ENCODE results near the gene POLN.
"Not testable (repeated sequence)": the region's sequence is repeated elsewhere in the genome, so short reads cannot be mapped to it uniquely, and the experiment has no call there.

POLN gene

DNA sequence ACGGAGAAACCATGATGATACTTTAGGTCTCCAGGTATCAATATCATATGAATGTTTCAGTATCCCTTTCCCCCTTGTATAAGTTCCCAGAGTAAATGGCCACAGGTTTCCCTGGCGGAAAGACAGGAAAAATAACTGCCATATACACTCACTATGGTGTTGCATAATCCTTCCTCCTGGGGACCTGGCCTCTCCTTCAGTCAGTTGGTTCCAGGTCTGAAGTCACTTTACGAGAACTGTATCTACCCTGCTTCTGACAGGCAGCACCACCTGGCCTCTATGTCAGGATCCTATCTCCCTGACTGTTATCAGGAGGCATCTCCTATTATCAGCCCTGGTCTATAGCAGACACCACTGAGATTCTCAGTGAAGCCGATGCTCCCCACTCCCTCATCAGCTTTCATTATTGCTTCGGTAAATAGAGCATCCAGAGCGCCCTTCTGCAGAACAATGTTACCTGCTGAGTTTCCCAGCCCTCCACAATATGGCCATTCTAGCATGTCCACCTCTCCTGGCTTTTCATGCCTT, 22.6 kb downstream of the POLN start:
- DNase-seq (ENCODE audit: low spot score), result no peak

DNA sequence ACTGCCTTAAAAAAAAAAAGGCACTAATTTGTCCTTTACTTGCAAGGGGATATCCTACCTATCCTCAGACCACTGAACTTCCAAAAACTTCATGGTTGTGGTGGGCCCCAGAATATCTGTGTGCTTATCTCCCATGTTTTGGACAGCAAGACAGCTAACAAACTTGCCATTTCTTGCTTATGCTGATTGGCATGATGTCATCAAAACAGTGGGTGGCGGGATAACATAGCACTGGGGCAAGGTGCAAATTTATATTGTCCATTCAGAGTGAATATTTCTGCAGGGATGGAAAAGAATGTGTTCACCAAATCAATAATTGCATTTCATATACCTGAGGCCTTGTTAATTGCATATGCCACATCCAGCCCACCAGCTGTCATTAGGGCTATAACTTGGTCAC, 23.5 kb downstream of the POLN start:
- no peak for DNase-seq (ENCODE audit: low spot score)

DNA sequence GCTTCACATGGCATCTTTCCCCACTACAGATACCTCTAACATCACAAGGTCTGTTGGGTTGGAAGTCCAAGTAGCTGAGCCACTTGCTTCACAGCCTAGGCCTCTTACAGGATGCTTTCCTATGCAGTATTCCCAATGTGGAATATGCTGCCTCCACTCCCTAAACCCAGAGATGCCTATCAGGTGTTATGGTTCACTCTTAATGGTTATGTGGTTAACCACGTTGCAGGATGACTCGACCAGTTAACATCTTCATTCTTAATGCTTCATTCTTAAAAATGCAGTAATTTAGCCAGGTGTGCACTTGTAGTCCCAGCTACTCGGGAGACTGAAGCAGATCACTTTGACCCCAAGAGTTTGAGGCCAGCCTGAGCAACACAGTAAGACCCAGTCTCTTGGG, 24.2 kb downstream of the POLN start:
- peak; percentile 94 for DNase-seq (ENCODE audit: low spot score)

DNA sequence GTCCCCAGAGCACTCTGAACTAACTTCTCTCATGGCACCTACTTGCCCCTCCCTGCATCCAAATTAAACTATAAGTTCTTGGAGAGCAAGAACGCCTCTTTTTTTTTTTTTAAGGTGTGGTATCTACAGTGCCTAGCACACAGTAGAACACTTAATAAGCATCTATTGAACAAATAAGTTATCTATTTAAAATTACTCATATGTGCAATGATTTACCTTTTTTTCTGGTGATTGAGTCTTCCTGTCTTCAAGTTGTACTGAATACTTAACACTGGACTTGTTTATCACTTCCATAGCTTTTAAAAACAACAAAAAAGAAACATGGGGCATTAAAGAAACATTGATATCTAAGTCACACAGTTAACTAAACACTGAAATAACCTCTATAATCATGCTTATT, 29.1 kb downstream of the POLN start:
- peak; percentile 58 for DNase-seq (ENCODE audit: low spot score)

DNA sequence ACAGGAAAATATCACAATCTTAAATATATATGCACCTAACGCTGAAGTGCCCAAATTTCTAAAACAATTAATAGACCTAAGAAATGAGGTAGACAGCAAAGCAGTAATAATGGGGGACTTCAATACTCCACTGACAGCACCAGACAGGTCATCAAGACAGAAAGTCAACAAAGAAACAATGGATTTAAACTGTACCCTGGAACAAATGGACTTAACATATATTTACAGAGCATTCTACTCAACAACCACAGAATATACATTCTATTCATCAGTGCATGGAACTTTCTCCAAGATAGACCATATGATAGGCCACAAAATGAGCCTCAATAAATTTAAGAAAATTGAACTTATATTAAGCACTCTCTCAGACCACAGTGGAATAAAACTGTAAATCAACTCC, 39.1 kb downstream of the POLN start:
- DNase-seq (ENCODE audit: low spot score), result not testable (repeated sequence)

DNA sequence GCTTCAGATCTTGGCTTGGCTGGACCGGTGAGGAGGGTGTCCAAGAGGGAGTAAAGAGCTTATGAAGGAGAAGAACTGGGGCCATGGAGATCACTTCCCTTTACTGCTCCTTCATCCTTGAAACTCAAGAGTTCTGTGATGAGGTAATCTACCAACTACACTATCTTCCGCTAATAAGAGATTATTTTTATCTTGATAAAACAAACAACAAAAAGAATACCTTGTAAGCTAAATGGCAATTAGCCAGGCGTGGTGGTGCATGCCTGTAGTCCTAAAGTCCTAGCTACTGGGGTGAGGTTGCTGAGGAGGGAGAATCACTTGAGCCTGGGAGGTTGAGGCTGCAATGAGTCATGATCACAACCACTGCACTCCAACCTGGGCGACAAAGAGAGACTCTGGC, 47.4 kb downstream of the POLN start:
- peak; percentile 17 for DNase-seq (ENCODE audit: low spot score)

DNA sequence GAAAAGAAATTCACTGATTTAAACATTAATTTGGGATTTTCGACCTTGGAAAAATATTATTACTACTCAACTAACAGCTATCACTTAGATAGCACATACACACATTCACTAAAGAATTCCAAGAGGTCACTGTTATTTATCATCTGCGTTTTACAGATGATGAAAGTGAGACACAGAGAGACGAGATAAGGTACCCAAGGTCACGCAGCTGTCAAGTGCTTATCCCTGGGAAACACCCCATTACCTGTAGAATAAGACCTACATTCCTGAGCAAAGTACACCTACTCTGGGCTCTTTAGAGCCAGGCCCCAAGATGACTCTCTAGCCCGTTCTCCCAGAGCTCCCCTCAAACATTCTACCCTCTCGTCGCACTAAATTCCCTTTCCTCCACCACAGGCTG, 48.6 kb downstream of the POLN start:
- DNase-seq (ENCODE audit: low spot score), result no peak

DNA sequence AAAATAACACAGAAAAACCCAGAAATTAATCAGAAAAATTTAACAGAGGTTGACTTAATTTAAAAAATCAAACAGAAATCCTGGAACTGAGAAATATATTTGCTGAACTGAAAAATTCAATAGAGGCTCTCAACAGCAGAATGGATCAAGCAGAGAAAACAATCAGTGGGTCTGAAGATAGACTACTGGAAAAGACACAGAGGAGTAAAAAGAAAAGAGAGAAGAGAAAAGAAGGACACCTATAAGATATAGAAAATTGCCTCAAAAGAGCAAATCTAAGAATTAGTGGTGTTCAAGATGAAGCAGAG, 55.1 kb downstream of the POLN start:
- DNase-seq (ENCODE audit: low spot score), result no peak

DNA sequence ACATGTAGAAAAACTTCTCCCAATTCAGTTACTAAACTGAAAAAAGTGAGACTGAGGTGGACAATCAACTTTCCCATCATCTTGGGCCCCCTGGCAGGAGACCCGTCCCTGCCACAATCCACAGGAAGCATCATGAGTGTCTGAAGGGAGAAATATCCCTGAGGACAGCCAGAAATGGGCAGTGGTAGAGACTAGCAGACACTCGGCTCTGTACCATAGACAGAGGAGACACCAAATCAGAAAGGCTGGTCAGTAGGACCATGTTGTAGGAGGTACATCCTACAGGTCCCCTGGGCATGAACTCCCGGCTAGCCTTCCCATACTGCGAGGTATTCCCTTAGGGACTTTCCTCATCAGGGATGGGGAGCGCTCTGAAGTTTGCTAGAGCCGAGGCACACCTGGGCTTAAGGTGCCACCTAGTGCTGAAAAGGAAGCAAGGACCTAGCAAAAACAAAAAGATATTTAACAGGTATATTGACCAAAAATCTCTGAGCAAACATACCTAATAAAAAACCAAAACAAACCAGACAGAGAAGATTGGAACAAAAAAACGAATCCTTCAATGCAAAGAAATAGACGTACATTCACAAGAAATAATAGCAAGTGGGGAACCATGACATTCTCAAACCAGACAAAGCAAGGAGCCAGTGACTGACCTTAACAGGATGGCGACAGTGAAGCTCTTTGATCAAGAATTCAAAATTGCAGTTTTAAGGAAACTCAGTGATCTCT, 55.6 kb downstream of the POLN start:
- DNase-seq (ENCODE audit: low spot score), result peak; percentile 71

DNA sequence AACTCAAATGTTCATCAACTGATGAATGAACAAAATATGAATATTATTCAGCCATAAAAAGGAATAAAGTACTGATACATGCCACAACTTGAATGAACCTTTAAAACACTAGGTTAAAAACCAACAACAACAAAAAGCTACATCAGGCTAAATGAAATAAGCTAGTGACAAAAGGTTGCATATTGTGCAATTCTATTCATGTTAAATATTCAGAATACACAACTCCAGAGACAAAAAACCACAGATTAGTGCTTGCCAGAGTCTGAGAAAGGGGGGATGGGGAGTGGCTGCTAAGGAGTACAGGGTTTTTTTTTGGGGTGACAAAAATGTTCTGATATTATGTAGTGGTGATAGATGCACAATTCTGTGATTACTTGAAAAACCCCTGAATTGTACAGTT, 58.5 kb downstream of the POLN start:
- no peak for DNase-seq (ENCODE audit: low spot score)

DNA sequence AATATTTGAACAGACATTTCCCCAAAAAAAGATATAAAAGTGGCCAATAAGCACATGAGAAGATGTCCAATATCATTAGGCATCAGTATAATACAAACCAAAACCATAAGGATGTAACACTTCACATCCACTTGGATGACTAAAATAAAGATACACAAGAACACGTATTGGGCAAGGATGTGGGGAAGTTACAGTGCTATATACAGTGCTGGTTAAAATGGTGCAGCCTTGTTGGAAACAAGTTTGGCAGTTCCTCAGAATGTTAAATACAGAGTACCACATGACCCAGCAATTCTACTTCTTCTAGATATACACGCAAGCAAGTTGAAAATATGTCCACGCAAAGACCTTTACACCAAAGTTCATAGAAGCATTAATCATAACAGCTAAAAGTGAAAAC, 58.9 kb downstream of the POLN start:
- DNase-seq (ENCODE audit: low spot score), result no peak

DNA sequence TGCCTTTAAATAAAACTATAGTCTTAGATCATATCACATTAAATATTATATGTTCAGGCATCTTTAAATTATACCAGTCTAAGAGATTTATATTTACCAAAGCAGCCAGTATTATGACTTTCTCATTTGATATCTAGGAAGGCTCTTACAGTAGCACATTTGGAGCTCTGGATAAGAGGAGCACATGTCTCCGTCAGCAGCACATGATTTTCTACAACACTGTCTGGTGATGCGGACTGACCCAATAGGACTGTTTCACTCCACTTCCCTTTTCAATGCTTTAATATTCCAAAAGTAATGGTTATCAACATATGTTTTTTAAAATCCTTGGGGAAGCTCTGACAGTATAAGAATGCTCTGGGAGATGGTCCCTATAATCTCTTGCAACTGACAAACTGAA, 61.5 kb downstream of the POLN start:
- no peak for DNase-seq (ENCODE audit: low spot score)

DNA sequence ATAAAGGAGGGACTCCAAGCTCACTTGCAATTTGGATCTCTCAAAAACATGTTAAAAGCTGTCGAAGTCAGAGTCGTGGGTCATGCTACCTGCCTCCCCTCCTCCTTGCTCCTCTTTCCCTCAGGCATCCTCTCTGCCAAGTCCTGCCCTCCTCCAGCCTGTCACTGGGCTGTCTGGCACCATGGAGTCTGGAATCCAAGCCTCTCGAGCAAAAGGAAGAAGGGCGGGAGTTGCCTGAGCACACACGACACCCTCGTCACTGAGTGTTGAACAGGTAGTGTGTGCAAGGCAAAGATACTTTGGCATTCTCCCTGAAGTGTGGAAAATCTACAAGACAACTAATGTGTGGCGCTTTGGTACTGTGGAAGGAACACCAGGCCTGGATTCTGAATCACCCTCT, 62.2 kb downstream of the POLN start:
- DNase-seq (ENCODE audit: low spot score), result no peak

DNA sequence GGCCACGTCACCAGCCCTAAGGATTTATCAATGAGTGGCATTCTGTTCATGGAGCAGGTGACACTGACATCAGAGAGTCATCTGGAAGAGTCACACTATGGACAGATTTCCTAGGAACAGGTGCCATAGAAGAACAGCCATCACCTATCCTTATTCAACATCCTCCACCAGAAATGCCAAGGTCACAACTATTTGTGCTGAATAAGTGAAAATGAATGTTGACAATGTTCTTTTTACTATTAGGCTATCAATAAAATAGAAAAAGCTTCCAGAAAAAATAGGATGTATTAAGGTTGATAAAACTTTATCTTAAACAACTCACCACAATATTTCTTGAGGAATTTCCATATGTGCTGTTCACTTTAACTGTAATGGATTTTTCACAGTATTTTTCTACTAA, 62.9 kb downstream of the POLN start:
- no peak for DNase-seq (ENCODE audit: low spot score)

DNA sequence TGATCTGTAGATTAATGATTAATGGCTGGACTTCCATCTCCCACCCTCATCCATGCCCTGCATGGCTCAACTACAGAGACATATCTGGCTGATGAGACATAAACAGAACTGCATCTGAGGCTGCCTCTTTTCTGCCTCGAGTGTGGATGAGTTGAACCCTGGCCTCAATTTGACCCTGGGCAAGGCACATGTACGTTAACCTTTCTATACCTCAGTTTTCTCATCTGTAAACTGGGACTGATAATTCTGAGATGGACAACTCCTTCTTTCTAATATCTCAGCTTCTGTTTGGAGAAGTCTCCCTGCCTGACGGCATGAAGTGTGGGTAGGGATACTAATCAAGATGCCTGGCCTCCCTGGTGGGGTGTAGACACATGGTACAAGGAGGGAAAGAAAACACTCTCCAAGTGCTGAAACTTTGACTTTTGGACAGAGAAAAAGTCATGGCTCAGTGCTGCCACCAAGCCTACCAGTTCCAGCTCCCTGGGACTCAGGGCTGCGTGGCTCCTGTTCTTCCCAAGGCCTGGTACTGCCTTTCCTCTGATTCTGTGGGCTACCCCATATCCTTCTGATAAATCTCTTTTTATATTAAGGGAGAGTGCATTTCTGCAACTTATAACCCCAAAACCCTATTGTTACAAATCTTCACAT, 64.4 kb downstream of the POLN start:
- DNase-seq (ENCODE audit: low spot score), result peak; percentile 29

DNA sequence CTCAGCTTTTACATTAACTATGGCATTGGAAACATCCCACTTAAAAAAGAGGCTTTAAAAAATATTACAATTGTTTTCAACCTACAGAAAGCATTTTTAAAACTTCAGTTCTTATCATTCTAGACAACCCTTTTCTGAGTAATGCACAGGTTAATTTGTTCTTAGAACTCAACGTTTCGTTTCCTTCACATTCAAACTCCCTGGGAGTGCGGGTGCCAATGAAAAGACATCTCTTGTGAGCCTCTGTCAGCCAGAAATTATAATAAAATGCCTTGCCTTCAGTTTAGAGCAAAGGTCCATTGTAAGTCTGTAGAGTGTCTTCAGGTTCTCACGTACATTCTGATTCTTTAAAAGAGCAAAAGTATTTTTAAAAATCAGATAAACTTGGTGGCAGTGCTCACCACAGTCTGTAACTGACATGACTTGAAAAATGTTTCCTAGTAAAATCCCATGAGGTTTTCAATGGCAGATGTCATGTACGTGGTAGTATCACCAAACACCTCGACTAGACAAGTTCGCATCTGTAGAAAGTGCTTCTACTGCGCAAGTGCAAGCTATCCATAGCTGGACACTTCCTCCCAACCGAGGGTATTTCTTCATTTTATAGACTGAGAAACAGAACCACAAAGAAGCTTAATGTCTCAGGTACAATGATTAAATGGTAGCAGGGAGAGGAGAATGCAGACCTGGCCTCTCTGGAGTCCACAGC, 65.8 kb downstream of the POLN start:
- DNase-seq (ENCODE audit: low spot score), result no peak

DNA sequence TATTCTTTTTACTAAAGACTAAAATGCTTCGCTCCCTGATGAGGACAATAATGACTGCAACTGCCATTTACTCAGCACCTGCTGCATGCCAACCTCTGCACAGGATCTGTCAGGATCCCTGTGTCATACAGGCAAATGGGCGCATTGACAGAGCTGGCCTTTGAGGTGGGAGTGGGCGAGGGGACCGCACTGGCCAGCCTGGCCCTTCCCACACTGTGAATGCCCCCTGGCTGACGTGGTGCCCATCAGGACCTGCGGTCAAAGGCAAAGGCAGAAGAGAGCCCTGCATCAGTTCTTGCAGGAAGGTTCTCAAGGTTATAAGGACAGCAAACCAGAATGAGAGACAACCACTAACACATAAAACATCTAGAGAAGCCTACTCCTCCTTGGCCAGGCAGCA, 67.9 kb downstream of the POLN start:
- no peak for DNase-seq (ENCODE audit: low spot score)

DNA sequence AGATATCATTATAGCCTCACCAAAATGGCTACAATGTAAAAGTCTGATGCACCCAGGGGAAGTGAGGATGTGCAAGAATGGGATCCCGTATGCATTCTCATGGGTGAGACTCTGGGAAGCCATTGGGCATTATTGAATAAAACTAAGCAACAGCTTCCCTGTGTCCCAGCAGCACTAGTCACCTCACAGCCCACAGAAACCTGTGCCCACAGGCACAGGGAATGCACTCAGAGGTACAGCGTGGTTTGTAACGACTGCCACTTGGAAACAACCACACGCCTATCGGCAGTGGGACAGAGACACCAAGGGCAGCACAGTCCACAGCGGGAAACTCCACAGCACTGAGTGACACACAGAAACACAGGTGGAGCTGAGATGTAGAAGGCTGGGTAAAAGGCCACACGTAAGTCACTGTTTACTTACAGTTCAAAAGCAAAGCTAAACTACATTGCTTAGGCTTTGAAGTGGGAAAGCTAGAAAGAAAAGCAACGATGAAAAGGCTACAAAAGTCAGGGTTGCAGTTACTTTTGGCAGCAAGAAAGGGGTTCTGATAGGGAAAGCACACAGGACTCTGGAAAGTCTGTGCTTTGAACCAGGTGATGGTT, 69.2 kb downstream of the POLN start:
- no peak for DNase-seq (ENCODE audit: low spot score)

DNA sequence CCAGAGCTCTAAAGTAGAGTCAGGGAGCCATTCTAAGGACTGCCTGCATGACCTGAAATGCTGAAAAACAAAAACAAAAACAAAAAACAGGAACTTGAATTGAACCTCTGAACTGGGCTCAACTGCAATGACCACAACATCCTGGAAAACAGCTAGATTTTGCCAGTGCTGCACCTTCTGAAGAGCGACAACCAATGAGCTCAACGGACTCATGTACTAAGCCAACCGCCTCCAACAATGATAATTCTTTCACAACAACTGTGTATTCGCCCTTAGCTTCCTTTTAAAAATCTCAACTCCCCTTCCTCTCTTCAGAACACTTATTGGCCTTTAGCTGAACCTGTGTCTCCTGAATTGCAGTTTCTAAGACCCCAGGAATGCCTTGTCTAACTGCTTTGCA, 69.8 kb downstream of the POLN start:
- no peak for DNase-seq (ENCODE audit: low spot score)

DNA sequence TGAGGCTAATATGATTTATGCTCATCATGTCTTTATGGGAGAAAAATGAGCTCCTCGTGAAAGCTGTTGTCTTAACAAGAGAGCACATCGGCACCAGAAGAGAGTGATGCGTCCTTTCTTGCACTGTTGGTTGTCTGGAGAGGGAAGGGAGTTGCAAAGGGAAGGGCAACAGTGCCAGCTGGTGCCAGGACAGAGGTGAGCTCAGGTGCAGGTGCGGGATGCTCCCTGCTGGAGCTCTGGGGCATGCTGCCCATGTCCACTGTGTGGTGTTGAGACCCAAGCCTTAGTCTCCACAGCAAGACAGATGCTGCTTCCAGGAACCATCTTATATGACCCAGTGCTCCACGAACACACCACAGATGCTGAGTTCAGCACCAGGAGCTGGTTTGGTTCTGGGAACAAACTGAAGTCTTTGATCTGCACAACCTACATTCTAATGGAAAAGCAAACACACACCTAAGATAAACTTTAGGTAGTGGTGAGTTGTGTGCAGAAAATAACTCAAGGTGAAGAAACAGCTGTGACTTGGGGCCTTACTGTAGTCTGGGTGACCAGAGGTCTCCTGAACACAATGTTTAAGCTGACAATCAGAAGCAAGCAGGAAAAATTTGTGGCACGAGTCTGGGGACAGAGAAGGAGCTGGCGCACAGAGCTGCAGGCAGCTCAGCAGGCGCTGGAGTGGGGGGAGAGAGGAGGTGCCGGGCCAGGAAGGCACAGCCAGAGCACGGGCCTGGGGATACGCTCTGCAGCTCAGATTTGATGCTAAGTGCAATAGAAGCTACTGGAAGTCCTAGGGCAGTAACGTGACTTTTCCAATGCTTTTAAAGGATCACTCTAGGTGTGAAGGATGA, 73.2 kb downstream of the POLN start:
- DNase-seq (ENCODE audit: low spot score), result peak; percentile 43

DNA sequence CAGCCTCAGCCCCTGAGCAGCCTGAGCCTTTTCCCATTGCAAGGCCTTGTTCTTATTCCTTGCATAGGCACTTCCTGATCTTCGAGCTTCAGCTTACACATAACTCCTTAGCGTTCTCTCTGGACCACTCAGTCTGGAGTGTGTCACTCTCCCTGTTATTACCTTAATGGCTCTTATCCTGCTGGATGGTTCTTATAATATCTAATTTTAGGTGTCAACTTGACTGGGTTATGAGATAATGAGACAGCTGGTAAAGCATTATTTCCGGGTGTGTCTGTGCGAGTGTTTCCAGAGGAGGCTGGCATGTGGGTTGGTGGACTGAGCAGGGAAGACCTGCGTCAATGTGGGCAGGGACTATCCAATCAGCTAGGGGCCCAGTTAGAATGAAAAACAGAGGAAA, 75.7 kb downstream of the POLN start:
- DNase-seq (ENCODE audit: low spot score), result no peak

DNA sequence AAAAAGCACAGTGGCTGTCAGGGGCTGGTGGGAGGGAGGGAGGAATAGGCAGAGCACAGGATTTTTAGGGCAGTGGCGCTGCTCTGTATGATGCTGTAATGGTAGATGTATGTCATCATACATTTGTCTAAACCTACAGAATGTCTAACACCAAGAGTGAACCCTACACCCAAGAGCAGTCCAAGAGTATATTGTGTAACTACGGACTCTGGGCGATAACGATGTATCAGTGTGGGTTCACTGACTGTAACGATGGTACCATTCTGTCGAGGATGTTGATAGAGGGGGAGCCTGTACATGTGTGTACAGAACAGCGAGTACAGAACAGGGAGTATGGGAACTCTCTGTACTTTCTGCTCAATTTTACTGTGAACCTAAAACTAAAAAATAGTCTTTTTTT, 76.5 kb downstream of the POLN start:
- DNase-seq (ENCODE audit: low spot score), result no peak
